Retinal pigment epithelial cell (primary cell): ENCODE results near the gene HSD17B14.

Experiments
- DNase-seq: peaks from one replicate; pipeline ENCODE4 v3.0.0-alpha.2; 2010; ENCODE audit warnings: low read depth
- H3K4me3 ChIP-seq: 2 replicates; pipeline ENCODE4 v1.5.1; 2011; ENCODE audit warnings: mild to moderate bottlenecking, low read length, control low read depth, moderate library complexity
- CTCF ChIP-seq: conservative IDR thresholded peaks from 2 replicates; pipeline ENCODE4 v1.5.1; 2011; ENCODE audit warnings: low read depth, low read length, control low read depth, inconsistent platforms

The HSD17B14 gene

GRCh38 chr19:48845384-48845783, 9.1 kb upstream of the HSD17B14 start:
- DNase-seq, result no peak
- TF ChIP-seq CTCF, result no peak
- no peak overlapping the region for H3K4me3 ChIP-seq

- no peak for DNase-seq
- no peak overlapping the region for H3K4me3 ChIP-seq
- no peak for TF ChIP-seq CTCF
Observed at GRCh38 chr19:48844472-48844871, 8.2 kb upstream of the HSD17B14 start.

- TF ChIP-seq CTCF, result peak; percentile 84
- H3K4me3 ChIP-seq, result no peak overlapping the region
- DNase-seq, result no peak
Observed at GRCh38 chr19:48842789-48843162, 6.5 kb upstream of the HSD17B14 start.

GRCh38 chr19:48841571-48841970, 5.3 kb upstream of the HSD17B14 start:
- no peak for TF ChIP-seq CTCF
- no peak for DNase-seq
- H3K4me3 ChIP-seq, result no peak overlapping the region

- DNase-seq, result no peak
- TF ChIP-seq CTCF, result no peak
- H3K4me3 ChIP-seq, result no peak overlapping the region
Observed at GRCh38 chr19:48841047-48841446, 4.8 kb upstream of the HSD17B14 start.

- no peak for TF ChIP-seq CTCF
- DNase-seq, result no peak
- H3K4me3 ChIP-seq, result peak overlapping the region; percentile 79
Observed at GRCh38 chr19:48837687-48838086, 1.4 kb upstream of the HSD17B14 start.

- H3K4me3 ChIP-seq, result peak overlapping the region; percentile 79
- DNase-seq, result peak; percentile 67
- TF ChIP-seq CTCF, result no peak
Observed at GRCh38 chr19:48837051-48837524, 797 bp upstream of the HSD17B14 start.
